Keratinocyte (primary cell): ENCODE measurements around the gene NME7. TPM values are rescaled to one million over a fixed set of nuclear protein-coding genes. Genes with fewer than 3 reads are reported as not detected.

Source experiments
- DNase-seq: peaks from one replicate; pipeline ENCODE4 v3.0.0-alpha.2; 2011; ENCODE audit warnings: low read depth, missing footprints, low spot score
- FAIRE-seq: peaks from 2 replicates; lab custom pipeline; 2011; peaks lifted over from hg19 to GRCh38; lab: Jason Lieb, UNC
- H2AFZ ChIP-seq: 2 replicates; pipeline ENCODE4 v1.6.0; 2012; ENCODE audit warnings: low read length, control low read depth, inconsistent platforms; ENCODE audit not compliant: control insufficient read depth
- H3K27ac ChIP-seq: 2 replicates; pipeline ENCODE4 v1.5.1; 2011; ENCODE audit warnings: low read length; ENCODE audit not compliant: control insufficient read depth, insufficient read depth
- H3K27me3 ChIP-seq: 3 replicates; pipeline ENCODE4 v1.6.0; 2011; ENCODE audit warnings: low read length; ENCODE audit not compliant: control insufficient read depth, insufficient read depth; ENCODE audit errors: extremely low read depth
- H3K36me3 ChIP-seq, 2 experiments: 2 replicates in 1 of 2; 3 replicates in 1 of 2; pipeline ENCODE4 v1.5.1; 2011; ENCODE audit warnings: low read length in 2 of 2, mild to moderate bottlenecking in 1 of 2; ENCODE audit not compliant: control insufficient read depth in 2 of 2, insufficient read depth in 2 of 2; ENCODE audit errors: extremely low read depth in 1 of 2
- H3K4me1 ChIP-seq: 3 replicates; pipeline ENCODE4 v1.5.1; 2011; ENCODE audit warnings: low read length; ENCODE audit not compliant: control insufficient read depth, insufficient read depth; ENCODE audit errors: extremely low read depth
- H3K4me2 ChIP-seq: 3 replicates; pipeline ENCODE4 v1.6.0; 2011; ENCODE audit warnings: low read depth, low read length; ENCODE audit not compliant: control insufficient read depth, insufficient read depth; ENCODE audit errors: extremely low read depth
- H3K4me3 ChIP-seq, 3 experiments: fragments of 200-600 bp in 1 of 3; sonication (generic) in 1 of 3; 2 replicates in 2 of 3; 3 replicates in 1 of 3; pipeline ENCODE4 v1.5.1; 2011 to 2016; ENCODE audit warnings: low read length in 3 of 3, mild to moderate bottlenecking in 3 of 3, control low read depth in 2 of 3, inconsistent platforms in 1 of 3, low read depth in 1 of 3, mixed read lengths in 1 of 3, mixed run types in 1 of 3, moderate library complexity in 1 of 3; ENCODE audit not compliant: control insufficient read depth in 2 of 3, insufficient read depth in 2 of 3; ENCODE audit errors: extremely low read depth in 1 of 3
- H3K79me2 ChIP-seq: 2 replicates; pipeline ENCODE4 v1.6.0; 2012; ENCODE audit warnings: low read length; ENCODE audit not compliant: control insufficient read depth, insufficient read depth
- H3K9ac ChIP-seq: 3 replicates; pipeline ENCODE4 v1.6.0; 2011; ENCODE audit warnings: low read length; ENCODE audit not compliant: control insufficient read depth, insufficient read depth; ENCODE audit errors: extremely low read depth
- H3K9me1 ChIP-seq: 3 replicates; pipeline ENCODE4 v1.6.0; 2011; ENCODE audit warnings: low read length; ENCODE audit not compliant: control insufficient read depth, insufficient read depth; ENCODE audit errors: extremely low read depth
- H3K9me3 ChIP-seq: 2 replicates; pipeline ENCODE4 v1.5.1; 2012; ENCODE audit warnings: low read depth, low read length; ENCODE audit not compliant: control insufficient read depth
- H4K20me1 ChIP-seq: 3 replicates; pipeline ENCODE4 v1.6.0; 2011; ENCODE audit warnings: low read length; ENCODE audit not compliant: control insufficient read depth, insufficient read depth; ENCODE audit errors: extremely low read depth
- CTCF ChIP-seq, 3 experiments: IDR thresholded peaks in 1 of 3; conservative IDR thresholded peaks in 1 of 3; optimal IDR thresholded peaks in 1 of 3; 2 replicates in 2 of 3; 3 replicates in 1 of 3; pipeline versions ENCODE3 to v1.5.1; 2011; ENCODE audit warnings: low read length in 3 of 3, mild to moderate bottlenecking in 3 of 3, moderate library complexity in 2 of 3, control low read depth in 1 of 3, inconsistent platforms in 1 of 3; ENCODE audit not compliant: insufficient read depth in 2 of 3; ENCODE audit errors: extremely low read depth in 1 of 3
- EZH2 ChIP-seq: IDR thresholded peaks from one replicate; pipeline ENCODE4 v1.6.1; 2012; ENCODE audit warnings: inconsistent platforms, mild to moderate bottlenecking, low read length, moderate library complexity
- dilution Hi-C: fragments of 300-500 bp; cut with MboI; formaldehyde crosslinking; loops from one replicate; pipeline ENCODE4 v1.7.0; 2020; ENCODE audit warnings: low sequenced_read_pairs; ENCODE audit not compliant: extremely low pct_ligation_motif_present
- polyA plus RNA-seq, 5 experiments: library from polyadenylated mRNA; depleted of rRNA in 3 of 5; stranded (reverse) in 3 of 5; stranded (forward) in 1 of 5; unstranded in 1 of 5; fragments of >200 nt; gene quantifications; 1 replicate in 1 of 5; 2 replicates in 3 of 5; 3 replicates in 1 of 5; pipeline versions ENCODE4 v1.2.1 to v1.2.3, GENCODE V29; 2011 to 2012; ENCODE audit warnings: missing spikeins in 2 of 5, low read depth in 1 of 5, low replicate concordance in 1 of 5

NME7 gene
- polyA plus RNA-seq, 1 donor (not counting 4 experiments of a cell fraction or from before 2014, with no cell fraction given): 52.9 TPM

DNA sequence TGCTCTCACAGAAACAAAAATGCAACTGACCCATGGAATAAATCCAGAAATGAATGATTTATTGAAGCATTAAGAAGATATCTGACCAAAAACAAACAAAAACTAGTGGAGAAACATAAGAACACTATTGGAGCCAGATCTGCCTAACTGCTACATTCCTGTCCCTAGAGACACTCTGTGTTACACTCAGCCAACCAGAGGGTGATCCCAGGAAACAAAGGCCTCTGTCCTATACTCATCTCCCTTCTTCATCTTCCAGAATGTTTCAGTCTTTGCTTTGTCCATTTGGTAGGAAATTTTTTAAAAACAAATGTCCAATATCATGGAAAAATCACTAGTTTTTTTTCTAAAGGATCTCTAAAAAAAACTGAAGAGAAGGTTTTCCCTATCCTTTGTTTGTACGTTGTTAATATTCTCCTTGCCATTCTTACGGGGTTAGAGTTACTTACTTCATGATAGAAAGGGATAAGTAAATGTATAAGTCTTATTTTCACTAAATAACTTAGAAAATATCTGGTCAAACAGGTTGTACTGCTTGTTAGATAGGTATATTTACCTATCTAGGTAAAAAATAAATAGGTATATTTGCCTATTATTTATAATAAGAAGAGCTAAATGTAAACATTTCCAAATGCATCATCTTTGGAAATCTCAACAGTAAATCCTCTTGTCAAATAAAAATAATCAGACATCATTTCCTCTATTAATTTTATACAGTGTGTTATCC is 59.1 kb downstream of the NME7 start:
- H2AFZ ChIP-seq: no peak overlapping the region
- H3K4me1 ChIP-seq: peaks cover 11% of the 10 kb centered on the region
- H3K4me2 ChIP-seq: no peak overlapping the region
- no peaks in the 10 kb centered on the region for H3K9me1 ChIP-seq
- dilution Hi-C loops: no loop called here
- peaks cover 0 to 4% of the 10 kb centered on the region in 2 experiments for H3K36me3 ChIP-seq
- H3K27ac ChIP-seq: no peak overlapping the region
- TF ChIP-seq CTCF (optimal IDR thresholded peaks at IDR 0.05 in 1 of 3, IDR thresholded peaks at IDR 0.05 in 1 of 3, conservative IDR thresholded peaks at IDR 0.05 in 1 of 3; ENCODE audit: extremely low read depth in 1 of 3, insufficient read depth in 2 of 3, low read length in 3 of 3): no peak
- no peak for TF ChIP-seq EZH2
- H3K79me2 ChIP-seq: no peaks in the 10 kb centered on the region
- H3K4me3 ChIP-seq: no peak overlapping the region
- DNase-seq (no peak), FAIRE-seq (no peak)
- H4K20me1 ChIP-seq: no peaks in the 10 kb centered on the region
- no peaks in the 10 kb centered on the region for H3K27me3 ChIP-seq
- no peak overlapping the region for H3K9ac ChIP-seq
- no peaks in the 10 kb centered on the region for H3K9me3 ChIP-seq

- Histone ChIP-seq H3K9me3 (no peaks in the 10 kb centered on the region), H3K36me3 (peaks cover 0 to 4% of the 10 kb centered on the region in 2 experiments), H2AFZ (no peak overlapping the region), H3K9ac (no peak overlapping the region), H3K9me1 (no peaks in the 10 kb centered on the region), H4K20me1 (no peaks in the 10 kb centered on the region), H3K79me2 (no peaks in the 10 kb centered on the region), H3K27me3 (no peaks in the 10 kb centered on the region), H3K27ac (no peak overlapping the region), H3K4me2 (no peak overlapping the region), H3K4me3 (no peak overlapping the region), H3K4me1 (peaks cover 5% of the 10 kb centered on the region)
- FAIRE-seq (no peak), DNase-seq (no peak)
- dilution Hi-C loops: no loop called here
- TF ChIP-seq EZH2: no peak
- TF ChIP-seq CTCF (optimal IDR thresholded peaks at IDR 0.05 in 1 of 3, IDR thresholded peaks at IDR 0.05 in 1 of 3, conservative IDR thresholded peaks at IDR 0.05 in 1 of 3; ENCODE audit: extremely low read depth in 1 of 3, insufficient read depth in 2 of 3, low read length in 3 of 3): no peak
Measured at GRCh38 chr1:169307176-169307575, 60.4 kb downstream of the NME7 start.
